Stimulated activated memory B cell treated with anti-CD40 and anti-IgM and Interleukin-4, amounts not matched to agents 10 μg/mL and 1 μg/mL and 100 μg/mL, for 72 hours (primary cell): ENCODE results near the gene ZNF804B.

Experiments
- ATAC-seq: fragments of 150-1000 bp; cut with Tn5 transposase; 2 replicates; pipeline ENCODE4 v1.10.0; 2021
- H3K27ac Mint-ChIP-seq: one replicate; pipeline ENCODE4 v1.8.0; 2022; ENCODE audit warnings: mild to moderate bottlenecking, mixed read lengths
- H3K27me3 Mint-ChIP-seq: one replicate; pipeline ENCODE4 v1.8.0; 2022; ENCODE audit warnings: mixed read lengths
- H3K36me3 Mint-ChIP-seq: one replicate; pipeline ENCODE4 v1.8.0; 2022; ENCODE audit warnings: mixed read lengths
- H3K4me1 Mint-ChIP-seq: one replicate; pipeline ENCODE4 v1.8.0; 2022; ENCODE audit warnings: mixed read lengths
- H3K4me3 Mint-ChIP-seq: one replicate; pipeline ENCODE4 v1.8.0; 2022; ENCODE audit warnings: mild to moderate bottlenecking, moderate library complexity, mixed read lengths
- H3K9me3 Mint-ChIP-seq: one replicate; pipeline ENCODE4 v1.8.0; 2022; ENCODE audit warnings: mixed read lengths

The ZNF804B gene

GRCh38 chr7:88759230-88760135 is at the start of gene ZNF804B:
Gene ZNF804B, plus strand, starts transcription at chr7:88759700. Its CDS starts 277 bp downstream, at chr7:88759977.
- Mint-ChIP-seq H3K4me1 (no peaks in the 10 kb centered on the region), H3K4me3 (no peak within 1 kb of the TSS), H3K9me3 (no peaks in the 10 kb centered on the region), H3K27me3 (peaks cover 27% of the 10 kb centered on the region), H3K27ac (no peak within 1 kb of the TSS), H3K36me3 (no peaks in the 10 kb centered on the region)
- peak; percentile 39 for ATAC-seq

GRCh38 chr7:88735920-88736319 is 23.6 kb upstream of the ZNF804B start:
- no peaks in the 10 kb centered on the region for H3K9me3 Mint-ChIP-seq
- no peaks in the 10 kb centered on the region for H3K36me3 Mint-ChIP-seq
- H3K4me3 Mint-ChIP-seq, result no peak overlapping the region
- H3K4me1 Mint-ChIP-seq, result no peaks in the 10 kb centered on the region
- no peak for ATAC-seq
- H3K27me3 Mint-ChIP-seq, result no peaks in the 10 kb centered on the region
- no peak overlapping the region for H3K27ac Mint-ChIP-seq

GRCh38 chr7:88737632-88738031 is 21.9 kb upstream of the ZNF804B start:
- Mint-ChIP-seq H3K27ac (no peak overlapping the region), H3K4me1 (no peaks in the 10 kb centered on the region), H3K27me3 (no peaks in the 10 kb centered on the region), H3K9me3 (no peaks in the 10 kb centered on the region), H3K36me3 (no peaks in the 10 kb centered on the region), H3K4me3 (no peak overlapping the region)
- ATAC-seq, result no peak

- H3K9me3 Mint-ChIP-seq, result peaks cover 4% of the 10 kb centered on the region
- H3K4me3 Mint-ChIP-seq, result no peak overlapping the region
- no peak overlapping the region for H3K27ac Mint-ChIP-seq
- no peaks in the 10 kb centered on the region for H3K27me3 Mint-ChIP-seq
- H3K36me3 Mint-ChIP-seq, result no peaks in the 10 kb centered on the region
- H3K4me1 Mint-ChIP-seq, result no peaks in the 10 kb centered on the region
- no peak for ATAC-seq
These were observed 13.4 kb upstream of the ZNF804B start for GRCh38 chr7:88746126-88746525.

- Mint-ChIP-seq H3K27ac (no peak overlapping the region), H3K27me3 (peaks cover 27% of the 10 kb centered on the region), H3K4me3 (no peak overlapping the region)
These were observed 2.7 kb upstream of the ZNF804B start for GRCh38 chr7:88756802-88757201.

GRCh38 chr7:88757371-88757770 is 2.1 kb upstream of the ZNF804B start:
- H3K27me3 Mint-ChIP-seq, result peaks cover 27% of the 10 kb centered on the region
- H3K9me3 Mint-ChIP-seq, result peaks cover 2% of the 10 kb centered on the region
- H3K27ac Mint-ChIP-seq, result no peak overlapping the region
- H3K36me3 Mint-ChIP-seq, result no peaks in the 10 kb centered on the region
- no peaks in the 10 kb centered on the region for H3K4me1 Mint-ChIP-seq
- H3K4me3 Mint-ChIP-seq, result no peak overlapping the region
- no peak for ATAC-seq

More at GRCh38 chr7:88756802-88757201, 2.7 kb upstream of the ZNF804B start:
- no peak for ATAC-seq
- Mint-ChIP-seq H3K9me3 (peaks cover 4% of the 10 kb centered on the region), H3K4me1 (no peaks in the 10 kb centered on the region), H3K36me3 (no peaks in the 10 kb centered on the region)

- H3K27me3 Mint-ChIP-seq, result peaks cover 27% of the 10 kb centered on the region
- no peak overlapping the region for H3K27ac Mint-ChIP-seq
- H3K36me3 Mint-ChIP-seq, result no peaks in the 10 kb centered on the region
- no peaks in the 10 kb centered on the region for H3K4me1 Mint-ChIP-seq
- no peak for ATAC-seq
- no peak overlapping the region for H3K4me3 Mint-ChIP-seq
- no peaks in the 10 kb centered on the region for H3K9me3 Mint-ChIP-seq
These were observed 895 bp upstream of the ZNF804B start for GRCh38 chr7:88758381-88759229.

GRCh38 chr7:88760136-88760515 is 626 bp downstream of the ZNF804B start:
- ATAC-seq, result no peak
- no peak overlapping the region for H3K4me3 Mint-ChIP-seq

GRCh38 chr7:88761779-88762178 is 2.3 kb downstream of the ZNF804B start:
- Mint-ChIP-seq H3K27me3 (peaks cover 27% of the 10 kb centered on the region), H3K9me3 (no peaks in the 10 kb centered on the region), H3K27ac (no peak overlapping the region), H3K4me1 (no peaks in the 10 kb centered on the region), H3K4me3 (no peak overlapping the region), H3K36me3 (no peaks in the 10 kb centered on the region)
- ATAC-seq, result no peak

More at GRCh38 chr7:88760136-88760515, 626 bp downstream of the ZNF804B start:
- Mint-ChIP-seq H3K4me1 (no peaks in the 10 kb centered on the region), H3K36me3 (no peaks in the 10 kb centered on the region), H3K27ac (no peak overlapping the region), H3K27me3 (peaks cover 27% of the 10 kb centered on the region), H3K9me3 (no peaks in the 10 kb centered on the region)

GRCh38 chr7:88771417-88771816 is 11.9 kb downstream of the ZNF804B start:
- Mint-ChIP-seq H3K27me3 (no peaks in the 10 kb centered on the region), H3K4me1 (no peaks in the 10 kb centered on the region), H3K9me3 (no peaks in the 10 kb centered on the region), H3K4me3 (no peak overlapping the region), H3K36me3 (no peaks in the 10 kb centered on the region), H3K27ac (no peak overlapping the region)
- ATAC-seq, result no peak

- no peak overlapping the region for H3K4me3 Mint-ChIP-seq
- H3K4me1 Mint-ChIP-seq, result no peaks in the 10 kb centered on the region
- H3K27ac Mint-ChIP-seq, result no peak overlapping the region
- H3K27me3 Mint-ChIP-seq, result no peaks in the 10 kb centered on the region
- no peaks in the 10 kb centered on the region for H3K9me3 Mint-ChIP-seq
- no peaks in the 10 kb centered on the region for H3K36me3 Mint-ChIP-seq
- ATAC-seq, result no peak
These were observed 13.3 kb downstream of the ZNF804B start for GRCh38 chr7:88772776-88773175.

- no peaks in the 10 kb centered on the region for H3K27me3 Mint-ChIP-seq
- ATAC-seq, result no peak
These were observed 16.3 kb downstream of the ZNF804B start for GRCh38 chr7:88775838-88776237.

GRCh38 chr7:88787777-88788176 is 28.3 kb downstream of the ZNF804B start:
- Mint-ChIP-seq H3K36me3 (no peaks in the 10 kb centered on the region), H3K9me3 (no peaks in the 10 kb centered on the region), H3K4me1 (no peaks in the 10 kb centered on the region), H3K4me3 (no peak overlapping the region), H3K27ac (no peak overlapping the region), H3K27me3 (no peaks in the 10 kb centered on the region)
- no peak for ATAC-seq

More at GRCh38 chr7:88775838-88776237, 16.3 kb downstream of the ZNF804B start:
- Mint-ChIP-seq H3K36me3 (no peaks in the 10 kb centered on the region), H3K4me3 (no peak overlapping the region), H3K4me1 (no peaks in the 10 kb centered on the region), H3K9me3 (no peaks in the 10 kb centered on the region), H3K27ac (no peak overlapping the region)

GRCh38 chr7:88789480-88790064 is 30.1 kb downstream of the ZNF804B start:
- Mint-ChIP-seq H3K36me3 (no peaks in the 10 kb centered on the region), H3K27ac (no peak overlapping the region), H3K4me1 (no peaks in the 10 kb centered on the region), H3K27me3 (no peaks in the 10 kb centered on the region), H3K9me3 (no peaks in the 10 kb centered on the region), H3K4me3 (no peak overlapping the region)
- ATAC-seq, result no peak

- no peaks in the 10 kb centered on the region for H3K4me1 Mint-ChIP-seq
- no peak for ATAC-seq
These were observed 32.4 kb downstream of the ZNF804B start for GRCh38 chr7:88791891-88792290.

More at GRCh38 chr7:88791891-88792290, 32.4 kb downstream of the ZNF804B start:
- Mint-ChIP-seq H3K27ac (no peak overlapping the region), H3K4me3 (no peak overlapping the region), H3K9me3 (no peaks in the 10 kb centered on the region), H3K36me3 (no peaks in the 10 kb centered on the region), H3K27me3 (no peaks in the 10 kb centered on the region)
